Activated B cell treated with CpG ODN at 0.5 μM for 24 hours (primary cell): ENCODE results near the gene ZEB2. TPM values are rescaled to one million over a fixed set of nuclear protein-coding genes. Genes with fewer than 3 reads are reported as not detected.

Experiments used
- ATAC-seq: fragments of 200-7000 bp; cut with Tn5 transposase; one replicate; pipeline ENCODE4 v1.10.0; 2021; ENCODE audit warnings: low read depth, mild to moderate bottlenecking, moderate library complexity
- CTCF ChIA-PET: fragments of 350-600 bp; sonication (Branson Sonifier 250); formaldehyde crosslinking; loops from one replicate; lab custom pipeline; 2021; ENCODE audit warnings: antibody characterized with exemption; lab: Charles Lee
- POLR2A ChIA-PET: fragments of 350-600 bp; sonication (Branson Sonifier 250); formaldehyde crosslinking; loops from one replicate; lab custom pipeline; 2021; ENCODE audit warnings: antibody characterized with exemption; lab: Charles Lee
- DNase-seq: peaks from one replicate; pipeline ENCODE4 v3.0.0; 2022
- H3K27ac Mint-ChIP-seq: one replicate; pipeline ENCODE4 v1.8.0; 2020; ENCODE audit warnings: mixed read lengths
- H3K27me3 Mint-ChIP-seq: one replicate; pipeline ENCODE4 v1.8.0; 2021; ENCODE audit warnings: mixed read lengths
- H3K36me3 Mint-ChIP-seq: one replicate; pipeline ENCODE4 v1.8.0; 2021; ENCODE audit warnings: low read depth, mixed read lengths
- H3K4me1 Mint-ChIP-seq: one replicate; pipeline ENCODE4 v1.8.0; 2021; ENCODE audit warnings: mixed read lengths
- H3K4me3 Mint-ChIP-seq: one replicate; pipeline ENCODE4 v1.8.0; 2020; ENCODE audit warnings: mild to moderate bottlenecking, mixed read lengths
- H3K9me3 Mint-ChIP-seq: one replicate; pipeline ENCODE4 v1.8.0; 2020; ENCODE audit warnings: mixed read lengths
- intact Hi-C: fragments of 100-400 bp; cut with micrococcal nuclease; formaldehyde crosslinking; loops from one replicate; pipeline ENCODE4 v1.15.1; 2024
- total RNA-seq: library from RNA; stranded (reverse); gene quantifications from 2 replicates; pipeline ENCODE4 v1.2.3, GENCODE V29; 2022
- TF ChIP-seq, protein P1 (sequence below): fragments of 200-600 bp; IDR thresholded peaks from one replicate; pipeline ENCODE4 v1.8.0; 2022; ENCODE audit warnings: antibody characterized with exemption, mild to moderate bottlenecking

ZEB2 gene
- total RNA-seq, 1 donor from 2014 or later, result 200 TPM

DNA sequence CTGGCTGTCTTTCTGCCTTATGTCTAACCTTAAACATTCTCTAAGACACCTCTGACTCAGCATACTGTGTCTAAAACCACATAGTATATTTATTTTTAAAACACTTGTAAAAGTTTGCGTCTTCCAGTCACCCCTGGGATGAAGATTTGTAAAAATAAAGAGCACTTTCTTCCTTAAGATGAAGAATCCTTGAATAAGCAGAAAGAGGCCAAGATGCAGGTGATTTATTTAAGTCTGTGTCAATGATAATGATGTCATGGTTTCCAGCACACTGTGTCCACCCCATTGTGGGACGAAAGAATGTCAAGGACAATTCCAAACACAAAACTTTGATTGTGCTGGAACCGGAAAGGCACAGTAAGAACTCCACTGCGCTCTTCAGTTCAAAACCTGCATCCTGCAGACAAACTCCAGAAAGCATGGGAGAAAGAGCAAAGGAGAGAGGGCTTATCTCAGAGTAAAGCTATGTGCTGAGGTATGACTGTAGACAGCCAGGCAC is 92.9 kb downstream of the ZEB2 start:
- DNase-seq, result no peak

DNA sequence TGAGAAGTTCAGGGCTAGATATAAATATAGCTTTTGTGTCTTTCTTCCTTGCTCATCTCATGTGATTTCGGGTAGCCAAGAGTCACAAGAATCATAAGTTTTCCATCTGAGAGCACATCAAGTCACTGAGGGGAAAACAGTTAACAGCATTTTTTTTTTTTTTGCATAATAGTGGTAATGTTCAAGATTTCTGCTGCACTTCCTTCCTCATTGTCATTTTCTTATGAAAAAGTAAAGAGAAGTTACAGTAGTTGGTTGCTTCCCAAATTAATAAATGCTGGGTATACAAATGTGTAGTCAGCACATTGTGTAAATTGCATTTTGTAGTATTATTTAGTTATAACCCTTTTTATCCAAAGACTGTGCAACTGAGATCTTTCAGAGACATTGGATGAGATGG is 93.6 kb downstream of the ZEB2 start:
- H3K4me1 Mint-ChIP-seq, result peaks cover 53% of the 10 kb centered on the region
- no peaks in the 10 kb centered on the region for H3K27me3 Mint-ChIP-seq
- intact Hi-C loops, result loop anchor here (2.0 kb wide), 1 partner anchor 94 kb away; the partner anchor contains the start of gene ZEB2
- ChIA-PET POLR2A (interaction anchor here (0.6 to 0.7 kb wide), 2 partner anchors 12 to 95 kb away, joined by 3 read pairs; no protein-coding TSS in a partner anchor), CTCF (no interaction called here)
- H3K9me3 Mint-ChIP-seq, result no peaks in the 10 kb centered on the region
- TF ChIP-seq, protein P1, sequence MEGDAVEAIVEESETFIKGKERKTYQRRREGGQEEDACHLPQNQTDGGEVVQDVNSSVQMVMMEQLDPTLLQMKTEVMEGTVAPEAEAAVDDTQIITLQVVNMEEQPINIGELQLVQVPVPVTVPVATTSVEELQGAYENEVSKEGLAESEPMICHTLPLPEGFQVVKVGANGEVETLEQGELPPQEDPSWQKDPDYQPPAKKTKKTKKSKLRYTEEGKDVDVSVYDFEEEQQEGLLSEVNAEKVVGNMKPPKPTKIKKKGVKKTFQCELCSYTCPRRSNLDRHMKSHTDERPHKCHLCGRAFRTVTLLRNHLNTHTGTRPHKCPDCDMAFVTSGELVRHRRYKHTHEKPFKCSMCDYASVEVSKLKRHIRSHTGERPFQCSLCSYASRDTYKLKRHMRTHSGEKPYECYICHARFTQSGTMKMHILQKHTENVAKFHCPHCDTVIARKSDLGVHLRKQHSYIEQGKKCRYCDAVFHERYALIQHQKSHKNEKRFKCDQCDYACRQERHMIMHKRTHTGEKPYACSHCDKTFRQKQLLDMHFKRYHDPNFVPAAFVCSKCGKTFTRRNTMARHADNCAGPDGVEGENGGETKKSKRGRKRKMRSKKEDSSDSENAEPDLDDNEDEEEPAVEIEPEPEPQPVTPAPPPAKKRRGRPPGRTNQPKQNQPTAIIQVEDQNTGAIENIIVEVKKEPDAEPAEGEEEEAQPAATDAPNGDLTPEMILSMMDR, result no peak
- H3K27ac Mint-ChIP-seq, result peak overlapping the region; percentile 72
- peak overlapping the region; percentile 54 for H3K4me3 Mint-ChIP-seq
- peak; percentile 26 for ATAC-seq
- peaks cover 59% of the 10 kb centered on the region for H3K36me3 Mint-ChIP-seq
- DNase-seq, result no peak

More for the DNA sequence above, 92.9 kb downstream of the ZEB2 start:
- H3K27ac Mint-ChIP-seq, result peak overlapping the region; percentile 61
- CTCF ChIA-PET, result no interaction called here
- intact Hi-C loops, result loop anchor here (2.0 kb wide), 1 partner anchor 94 kb away; the partner anchor contains the start of gene ZEB2
- TF ChIP-seq, protein P1, result no peak
- no peaks in the 10 kb centered on the region for H3K9me3 Mint-ChIP-seq
- peaks cover 54% of the 10 kb centered on the region for H3K36me3 Mint-ChIP-seq
- H3K4me1 Mint-ChIP-seq, result peaks cover 47% of the 10 kb centered on the region
- H3K4me3 Mint-ChIP-seq, result no peak overlapping the region
- H3K27me3 Mint-ChIP-seq, result no peaks in the 10 kb centered on the region
- ATAC-seq, result no peak
- POLR2A ChIA-PET, result no interaction called here

DNA sequence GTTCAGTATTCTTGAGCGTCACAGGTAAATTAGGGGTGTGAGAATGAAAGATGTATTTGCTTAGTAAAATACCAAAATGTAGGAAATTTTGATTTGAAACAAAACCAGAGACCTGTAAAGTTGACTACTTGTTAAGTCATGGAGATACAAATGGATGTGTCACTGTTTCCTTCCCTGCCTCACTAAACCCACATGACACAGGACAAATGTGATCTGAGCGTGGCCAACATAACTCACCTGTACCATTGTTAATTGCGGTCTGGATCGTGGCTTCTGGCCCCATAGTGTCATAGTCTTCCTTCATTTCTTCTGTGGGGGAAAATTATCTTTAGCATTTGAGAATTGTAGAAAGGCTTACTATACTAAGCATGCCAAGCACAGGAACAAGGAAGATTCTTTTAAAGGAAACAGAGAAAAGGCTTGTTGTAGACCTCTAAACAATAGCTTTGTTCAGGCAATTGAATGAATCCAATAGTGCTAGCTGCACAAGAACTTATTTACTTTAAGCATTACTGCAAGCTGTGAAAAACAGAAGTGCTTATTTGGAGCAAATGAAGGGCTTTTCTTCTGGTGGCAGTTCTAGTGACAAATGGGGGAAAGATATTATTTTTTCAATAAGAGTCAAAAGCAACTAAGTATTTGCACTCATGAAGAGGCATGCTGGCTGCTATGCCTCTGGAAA is 95.2 kb downstream of the ZEB2 start:
- ChIA-PET CTCF (no interaction called here), POLR2A (interaction anchor here (0.5 kb wide), 1 partner anchor 71 kb away, joined by 3 read pairs; no protein-coding TSS in a partner anchor)
- H3K27me3 Mint-ChIP-seq, result no peaks in the 10 kb centered on the region
- no peaks in the 10 kb centered on the region for H3K9me3 Mint-ChIP-seq
- TF ChIP-seq, protein P1, result no peak
- H3K4me1 Mint-ChIP-seq, result peaks cover 63% of the 10 kb centered on the region
- intact Hi-C loops, result no loop called here
- H3K36me3 Mint-ChIP-seq, result peaks cover 72% of the 10 kb centered on the region
- peak overlapping the region; percentile 74 for H3K27ac Mint-ChIP-seq
- no peak for DNase-seq
- H3K4me3 Mint-ChIP-seq, result no peak overlapping the region
- ATAC-seq, result no peak

DNA sequence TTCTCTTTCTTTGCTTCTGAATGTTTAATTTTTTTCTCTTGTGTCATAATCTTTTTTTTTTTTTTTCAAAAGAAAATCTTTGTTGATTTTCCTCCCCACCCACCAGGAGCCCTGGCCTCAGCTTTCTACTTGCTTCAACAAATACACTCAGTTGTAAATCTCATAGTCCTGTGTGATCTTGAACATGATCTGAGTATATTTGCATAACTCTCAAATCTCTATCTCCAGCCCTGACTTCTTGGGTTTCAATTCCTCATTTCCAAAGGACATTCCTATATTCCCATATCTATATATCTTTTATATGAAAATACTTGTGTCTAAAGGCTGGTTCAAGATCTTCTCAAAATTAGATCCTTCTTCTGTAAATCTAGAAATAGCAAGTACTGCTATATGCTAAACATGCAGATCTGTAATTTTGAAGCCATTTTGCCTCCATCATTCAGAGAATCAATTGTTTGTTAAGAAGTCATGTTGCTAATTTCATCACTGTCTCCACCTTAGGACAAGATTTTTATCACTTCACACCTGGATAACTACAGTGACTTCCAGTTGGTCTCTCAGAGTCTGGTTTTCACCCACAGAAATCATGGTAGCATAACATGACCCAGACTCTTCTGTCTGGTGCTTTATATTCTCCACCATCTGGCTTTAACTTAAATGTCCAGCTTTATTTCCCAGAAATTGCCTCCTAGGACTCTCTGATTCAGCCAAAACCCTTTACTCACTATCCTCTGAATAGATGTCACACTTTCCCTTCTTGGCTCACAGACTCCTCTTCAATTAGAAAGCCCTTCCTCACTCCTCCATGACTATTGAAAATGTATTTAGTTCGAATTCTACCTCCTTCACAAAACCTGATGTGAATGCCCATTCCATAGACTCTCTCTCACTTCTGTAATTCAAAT is 98.1 kb downstream of the ZEB2 start:
- Mint-ChIP-seq H3K9me3 (peaks cover 3% of the 10 kb centered on the region), H3K4me1 (peaks cover 52% of the 10 kb centered on the region), H3K27ac (peak overlapping the region; percentile 54), H3K27me3 (no peaks in the 10 kb centered on the region), H3K36me3 (peaks cover 68% of the 10 kb centered on the region), H3K4me3 (no peak overlapping the region)
- peak; percentile 40 for ATAC-seq
- no peak for DNase-seq
- ChIA-PET POLR2A (interaction anchor here (0.6 to 0.7 kb wide), 3 partner anchors 28 to 97 kb away, joined by 3 to 4 read pairs (median 3); no protein-coding TSS in a partner anchor), CTCF (interaction anchor here (0.9 kb wide), 1 partner anchor 9 kb away, joined by 3 read pairs; no protein-coding TSS in a partner anchor)
- intact Hi-C loops, result no loop called here
- TF ChIP-seq, protein P1, result no peak
